ENCODE measurements around the gene LRRC10B.
"Not testable (repeated sequence)": the region's sequence is repeated elsewhere in the genome, so short reads cannot be mapped to it uniquely, and the experiment has no call there.

Gene LRRC10B

DNA sequence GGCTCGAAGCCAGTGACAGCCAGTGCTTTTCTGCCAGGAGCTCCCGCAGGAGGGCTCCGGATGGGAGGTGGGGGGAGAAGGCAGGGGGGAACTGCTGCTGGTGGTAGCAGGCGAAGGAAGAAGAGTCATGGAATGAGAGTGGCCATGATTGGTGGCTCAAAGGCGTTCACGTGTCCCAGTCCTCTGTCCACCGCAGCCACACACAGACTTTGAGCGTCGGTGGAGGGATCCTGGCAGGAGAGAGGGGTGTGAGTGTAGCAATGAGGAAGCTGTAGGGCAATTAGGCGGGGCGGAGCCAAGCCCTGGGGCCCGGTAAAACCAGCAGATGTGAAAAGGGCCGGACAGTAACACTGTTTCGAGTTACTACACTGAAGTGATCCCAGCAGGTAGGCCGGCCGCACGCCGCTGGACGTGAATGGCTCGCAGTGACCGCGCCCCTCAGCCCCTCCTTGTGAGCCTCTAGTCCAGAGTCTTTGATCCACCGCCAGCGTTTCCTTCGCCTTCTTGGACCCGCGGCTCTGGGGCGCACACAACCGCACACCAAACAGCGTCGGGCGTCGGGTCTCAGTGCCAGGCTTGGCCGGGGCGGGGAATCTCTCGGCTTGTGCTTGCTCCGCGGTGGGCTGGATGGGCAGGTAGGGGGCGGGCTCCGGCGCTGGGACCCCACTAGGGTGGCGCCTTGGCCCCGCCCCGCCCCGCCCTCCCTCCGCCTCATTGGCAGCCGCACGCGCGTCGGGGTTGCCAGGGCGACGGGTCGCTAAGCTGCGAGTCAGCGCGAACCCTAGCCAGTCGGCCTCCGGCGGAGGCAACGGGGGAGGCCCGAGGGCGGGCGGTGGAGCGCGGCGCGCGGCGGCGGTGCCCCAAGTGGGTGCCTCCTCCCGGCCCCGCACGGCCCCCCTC is at the start of gene LRRC10B:
TSS of gene LRRC10B (plus strand) at position 788 of the 900 bp plus-strand sequence. CDS start 250 bp downstream, outside the sequence.
- DNase-seq: no peak

DNA sequence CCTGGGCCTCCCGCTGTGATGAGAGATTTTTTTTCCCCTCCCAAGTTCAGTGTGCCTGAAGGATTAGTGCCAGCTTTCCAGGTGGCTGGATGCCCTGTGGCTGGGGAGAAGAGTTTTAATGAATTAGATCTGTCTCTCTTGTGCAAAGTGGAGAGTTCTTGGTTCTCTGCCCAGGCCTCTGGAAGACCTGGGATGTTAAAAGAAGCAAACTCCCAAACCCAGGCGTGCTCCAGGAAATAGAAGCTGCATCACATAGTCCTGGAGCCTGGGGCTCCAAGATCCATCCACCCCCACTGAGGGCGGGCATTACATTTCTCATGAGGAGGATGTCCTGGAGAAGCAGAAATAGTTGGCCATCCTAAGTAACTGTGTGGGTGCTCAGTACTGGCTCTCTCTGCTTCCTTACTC is 48.1 kb upstream of the LRRC10B start:
- DNase-seq: no peak

DNA sequence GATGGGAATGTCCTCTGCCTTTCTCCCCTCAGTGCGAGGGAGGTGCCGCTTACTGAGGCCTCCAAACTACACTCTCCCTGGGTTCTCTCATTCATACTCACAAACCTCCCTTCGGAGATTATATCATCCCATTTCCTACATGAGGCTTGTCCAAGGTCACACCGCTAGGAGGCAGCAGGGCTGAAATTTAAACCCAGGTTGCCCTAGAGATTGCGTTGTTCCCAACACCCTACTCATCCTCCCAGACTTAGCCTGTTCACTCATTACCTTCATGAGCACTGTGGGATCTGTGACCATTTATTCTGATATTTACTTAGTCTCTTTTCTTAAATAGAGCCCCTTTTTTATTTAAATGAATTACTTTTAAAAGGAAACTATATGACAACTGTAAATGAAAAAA is 47.6 kb upstream of the LRRC10B start:
- no peak for DNase-seq

DNA sequence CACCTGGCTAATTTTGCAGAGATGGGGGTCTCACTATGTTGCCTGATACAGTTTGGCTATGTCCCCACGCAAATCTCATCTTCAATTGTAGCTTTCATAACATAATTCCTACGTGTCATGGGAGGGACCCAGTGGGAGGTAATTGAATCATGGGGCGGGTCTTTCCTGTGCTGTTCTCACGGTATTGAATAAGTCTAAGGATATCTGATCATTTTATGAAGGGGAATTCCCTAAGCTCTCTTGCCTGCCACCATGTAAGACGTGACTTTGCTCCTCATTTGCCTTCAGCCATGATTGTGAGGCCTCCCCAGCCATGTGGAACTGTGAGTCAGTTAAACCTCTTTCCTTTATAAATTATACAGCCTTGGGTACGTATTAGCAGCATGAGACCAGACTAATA is 40.9 kb upstream of the LRRC10B start:
- not testable (repeated sequence) for DNase-seq

DNA sequence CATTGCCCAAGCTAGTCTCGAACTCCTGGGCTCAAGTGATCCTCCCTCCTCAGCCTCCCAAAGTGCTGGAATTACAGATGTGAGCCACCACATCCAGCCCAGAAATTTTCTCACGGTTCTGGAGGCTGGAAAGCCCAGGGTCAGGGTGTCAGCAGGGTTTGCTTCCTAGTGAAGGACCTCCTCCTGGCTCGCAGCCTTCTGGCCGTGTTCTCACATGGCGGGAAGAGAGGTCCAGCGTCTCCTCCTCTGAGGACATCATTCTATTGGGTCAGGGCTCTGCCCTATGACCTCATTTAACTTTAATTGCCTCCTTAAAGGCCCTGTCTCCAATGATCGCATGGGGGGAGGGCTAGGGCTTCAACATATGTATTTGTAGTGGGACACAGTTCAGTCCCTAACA is 40.5 kb upstream of the LRRC10B start:
- no peak for DNase-seq

DNA sequence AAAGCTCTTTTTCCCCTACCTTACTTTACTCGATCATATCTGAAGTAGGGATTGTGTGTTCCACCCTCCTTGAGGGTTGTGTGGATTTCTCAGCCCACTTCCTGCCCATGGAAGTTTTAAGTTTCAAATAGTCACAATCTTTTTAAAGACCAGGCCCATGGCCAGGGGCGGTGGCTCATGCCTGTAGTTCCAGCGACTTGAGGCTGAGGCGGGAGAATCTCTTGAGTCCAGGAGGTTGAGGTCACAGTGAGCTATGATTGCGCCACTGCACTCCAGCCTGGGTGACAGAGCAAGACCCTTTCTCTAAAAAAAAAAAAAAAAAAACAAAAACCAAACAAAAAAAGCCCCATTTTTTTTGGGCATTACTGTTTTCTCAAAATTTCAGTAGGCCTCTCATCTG is 36.3 kb upstream of the LRRC10B start:
- no peak for DNase-seq

DNA sequence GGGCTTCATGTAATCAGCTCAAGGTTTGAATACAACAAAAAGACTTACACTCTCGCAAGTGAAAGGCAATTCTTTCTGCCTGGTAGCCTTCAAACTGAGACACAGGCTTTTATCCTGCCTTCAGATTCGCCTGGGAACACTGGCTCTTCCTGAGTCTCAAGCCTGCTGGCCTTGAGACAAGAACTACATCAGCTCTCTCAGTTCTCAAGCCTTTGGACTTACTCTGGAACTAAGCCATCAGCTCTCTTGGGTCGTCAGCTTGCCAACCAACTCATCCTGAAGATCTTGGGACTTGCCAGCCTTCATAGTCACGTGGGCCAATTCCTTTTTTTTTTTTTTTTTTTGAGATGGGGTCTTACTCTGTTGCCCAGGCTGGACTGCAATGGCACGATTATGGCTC is 35.7 kb upstream of the LRRC10B start:
- DNase-seq: no peak

DNA sequence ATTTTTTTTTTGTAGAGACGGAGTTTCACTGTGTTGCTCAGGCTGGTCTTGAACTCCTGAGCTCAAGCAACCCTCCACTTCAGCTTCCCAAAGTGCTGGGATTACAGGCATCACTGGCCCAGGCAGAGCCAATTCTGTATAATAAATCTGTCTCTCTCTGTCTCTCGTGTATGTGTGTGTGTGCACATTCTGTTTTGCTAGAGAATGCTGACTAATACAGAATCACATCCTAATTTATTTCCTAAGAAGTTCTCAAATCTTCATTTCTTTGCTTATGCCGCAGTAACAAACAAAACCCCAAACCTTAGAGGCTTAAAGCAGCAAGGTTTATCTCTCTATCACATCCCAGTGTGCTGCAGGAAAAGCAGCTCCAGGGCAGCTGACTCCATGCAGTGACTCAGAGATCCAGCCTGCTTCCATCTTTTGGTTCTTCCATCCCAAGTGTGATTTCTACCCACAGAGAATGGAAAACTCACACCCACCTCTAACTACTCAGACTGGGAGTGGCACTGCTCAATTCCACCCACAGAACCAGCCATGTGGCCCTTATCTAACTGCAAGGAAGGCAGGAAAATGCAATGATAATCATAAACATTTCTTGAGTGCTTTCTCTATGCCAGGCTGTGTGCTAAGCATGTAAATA is 35.1 kb upstream of the LRRC10B start:
- DNase-seq: no peak

DNA sequence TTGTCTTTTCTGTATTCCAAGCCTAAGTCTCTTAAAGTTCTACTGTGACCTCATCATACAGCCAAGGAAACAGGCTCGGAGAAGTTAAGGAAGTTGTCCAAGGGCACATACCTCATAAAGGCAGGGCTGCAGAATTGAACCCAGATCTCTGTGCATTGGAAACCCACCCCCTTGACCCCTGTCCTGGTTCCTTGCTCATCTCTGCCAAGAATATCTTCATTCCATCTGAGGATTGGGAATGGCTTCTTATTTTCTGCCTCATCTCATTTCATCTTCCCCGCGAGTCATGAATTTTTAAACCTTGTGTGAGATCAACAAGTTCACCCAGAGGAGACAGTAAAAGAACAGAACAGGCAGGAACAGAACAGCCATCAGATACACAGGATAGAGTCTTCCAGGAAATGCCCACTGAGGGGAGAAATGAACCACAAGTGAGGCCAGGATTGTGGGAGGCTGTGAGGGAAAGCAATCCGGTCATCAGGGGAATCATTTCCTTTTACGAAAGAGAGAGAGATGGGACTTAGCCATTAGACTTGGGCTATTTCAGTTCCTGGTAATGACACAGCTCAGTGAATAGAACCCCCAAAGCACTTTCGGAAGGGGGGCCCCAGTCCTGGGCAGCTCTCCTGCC is 34.4 kb upstream of the LRRC10B start:
- DNase-seq: no peak

DNA sequence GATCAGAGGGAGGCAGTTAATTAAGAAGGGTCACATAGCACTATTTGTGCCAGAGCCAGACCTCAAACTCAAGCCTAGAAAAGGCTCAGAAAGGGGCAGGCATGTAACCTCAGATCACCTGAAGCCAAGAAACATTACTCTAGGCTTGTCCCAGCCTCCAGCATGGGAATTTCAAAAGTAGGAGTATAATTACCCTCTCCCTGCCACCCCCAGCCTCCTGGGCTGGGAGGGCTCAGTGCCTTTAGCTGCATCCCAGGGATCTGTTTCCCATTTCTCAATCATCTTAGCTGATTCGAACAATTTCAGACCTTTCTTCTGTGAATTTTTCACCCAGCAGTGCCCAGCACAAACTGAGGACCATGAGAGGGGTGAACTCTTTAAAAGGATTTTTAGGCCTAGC is 33.1 kb upstream of the LRRC10B start:
- no peak for DNase-seq

DNA sequence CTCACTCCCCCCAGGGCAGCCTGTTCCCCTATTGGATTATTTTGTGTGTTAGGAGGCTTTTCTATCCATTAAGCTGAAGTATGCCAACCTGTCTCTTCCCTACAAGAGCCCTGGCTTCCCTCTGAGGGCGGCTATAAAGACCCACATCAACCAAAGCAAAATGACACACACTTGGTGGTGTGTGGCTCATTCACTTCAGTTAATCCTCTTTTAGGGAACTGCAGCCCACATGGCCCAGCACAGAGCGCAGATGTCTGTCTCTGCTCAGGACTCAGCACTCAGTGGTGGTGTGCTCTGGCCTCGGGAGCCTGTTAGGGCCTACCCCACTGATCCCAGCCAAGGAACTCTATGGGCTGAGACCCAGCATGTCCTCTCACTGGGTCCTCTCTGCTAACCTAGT is 32.2 kb upstream of the LRRC10B start:
- DNase-seq: no peak

DNA sequence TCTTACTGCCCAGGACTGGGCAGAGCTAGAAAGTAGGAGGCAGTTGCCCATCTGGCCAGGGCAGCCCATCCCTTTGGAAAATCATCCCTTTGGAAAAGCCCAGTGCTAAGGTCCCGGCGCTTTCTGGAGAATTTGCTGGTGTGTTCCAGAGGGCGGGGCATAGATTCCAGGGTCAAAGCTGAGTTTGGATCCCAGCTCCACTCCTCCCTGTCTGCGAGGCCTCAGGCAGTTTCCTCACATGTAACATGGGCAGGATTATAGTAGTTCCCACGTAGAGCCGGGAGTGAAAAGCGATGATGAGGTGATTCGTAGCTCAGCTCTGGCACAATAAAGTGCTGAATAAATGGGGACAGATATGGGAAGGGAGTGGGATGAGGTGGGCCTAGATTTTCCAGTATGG is 31.4 kb upstream of the LRRC10B start:
- no peak for DNase-seq

DNA sequence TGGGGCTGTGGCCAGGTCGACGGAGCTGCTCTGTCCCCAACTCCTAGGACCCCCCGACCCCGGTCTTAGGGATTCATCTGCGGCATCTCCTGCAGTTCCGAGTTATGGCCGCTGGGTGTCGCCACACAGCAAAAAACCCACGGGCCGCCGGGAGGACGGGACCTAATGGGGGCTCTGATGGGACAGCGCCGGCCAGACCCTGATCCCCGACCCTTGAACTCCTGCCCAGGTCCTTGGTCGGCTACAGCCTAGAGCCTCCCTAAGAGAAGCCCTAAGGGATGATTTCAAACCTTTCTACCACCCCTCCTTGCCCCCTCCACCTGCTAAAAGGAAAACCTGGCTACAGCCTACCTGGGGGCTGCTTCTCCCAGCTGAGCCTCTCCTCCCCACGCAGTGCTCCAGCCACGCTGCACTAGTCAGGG is 30.8 kb upstream of the LRRC10B start:
- DNase-seq: no peak

DNA sequence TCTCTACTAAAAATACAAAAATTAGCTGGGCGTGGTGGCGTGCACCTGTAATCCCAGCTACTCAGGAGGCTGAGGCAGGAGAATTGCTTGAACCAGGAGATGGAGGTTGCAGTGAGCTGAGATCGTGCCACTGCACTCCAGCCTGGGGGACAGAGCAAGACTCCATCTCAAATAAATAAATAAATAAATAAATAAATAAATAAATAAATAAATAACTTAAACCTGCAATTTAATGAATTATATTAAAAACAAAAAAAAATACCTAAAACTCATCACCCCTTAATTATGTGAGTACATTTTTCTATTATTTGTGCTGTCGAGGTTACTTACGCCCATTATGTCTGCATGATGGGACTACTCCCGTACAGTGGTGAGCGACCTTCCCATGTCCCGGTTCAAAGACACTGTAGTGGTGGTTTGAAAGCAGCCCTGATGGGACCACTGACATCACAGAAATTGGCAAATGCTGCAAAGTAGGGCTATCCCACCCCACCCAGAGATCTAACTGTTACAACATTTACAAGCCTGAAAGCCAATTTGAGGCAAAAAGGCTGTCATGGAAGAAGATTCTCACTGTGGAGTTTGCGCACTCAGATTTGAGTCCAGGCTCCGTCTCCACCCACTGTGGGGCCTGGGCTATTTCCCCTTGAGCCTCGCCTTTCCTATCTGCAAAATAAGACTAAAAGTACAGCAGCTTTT is 29.0 kb upstream of the LRRC10B start:
- DNase-seq: not testable (repeated sequence)

DNA sequence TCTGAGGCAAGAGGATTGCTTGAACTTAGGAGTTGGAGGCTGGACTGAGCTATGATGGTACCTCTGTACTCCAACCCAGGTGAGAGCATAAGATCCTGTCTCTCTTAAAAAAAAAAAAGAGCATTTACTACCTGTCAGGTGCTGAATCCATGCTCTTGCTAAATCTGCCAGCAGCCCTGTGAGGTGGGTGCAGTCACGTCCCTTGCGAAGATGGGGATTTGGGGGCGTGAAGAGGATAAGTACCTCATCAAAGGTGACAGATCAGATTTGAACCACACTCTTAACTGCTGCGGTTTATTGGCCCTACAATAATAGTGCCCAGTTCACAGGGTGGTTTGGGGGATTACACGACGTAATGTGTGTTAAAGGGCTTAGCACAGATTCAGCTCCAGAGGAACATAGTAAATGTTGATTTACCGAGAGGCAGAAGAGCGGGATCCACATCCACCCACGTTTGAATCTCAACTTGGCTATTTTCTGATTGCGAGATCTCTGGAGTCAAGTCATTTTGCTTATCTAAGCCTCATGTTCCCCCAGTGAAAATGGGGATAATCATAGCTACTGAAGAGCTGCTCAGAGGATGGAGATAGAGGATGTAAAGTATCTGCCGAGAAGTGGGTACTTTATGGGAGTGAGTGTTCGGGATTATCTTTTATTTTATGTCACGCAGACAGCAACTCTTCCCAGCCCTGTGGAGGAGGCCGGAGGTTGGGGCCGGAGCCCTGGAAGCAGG is 28.1 kb upstream of the LRRC10B start:
- DNase-seq: no peak

DNA sequence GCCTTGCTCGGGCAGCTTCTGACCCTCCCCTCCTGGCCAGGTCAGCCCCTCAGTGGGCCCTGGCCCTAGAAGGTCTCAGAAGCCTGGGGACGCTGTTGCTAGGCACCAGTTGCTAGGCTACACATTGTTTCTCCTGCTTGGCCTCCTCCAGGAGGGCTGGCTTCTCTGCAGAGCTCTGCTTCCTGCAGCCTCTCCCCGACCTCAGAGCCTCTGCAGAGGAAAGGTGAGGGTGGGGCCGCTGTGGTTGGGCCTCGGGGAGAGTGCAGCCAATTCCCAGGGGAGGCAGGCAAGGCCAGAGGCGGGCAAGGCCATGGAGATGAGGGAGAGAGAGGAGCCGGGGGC is 27.6 kb upstream of the LRRC10B start:
- DNase-seq: no peak

DNA sequence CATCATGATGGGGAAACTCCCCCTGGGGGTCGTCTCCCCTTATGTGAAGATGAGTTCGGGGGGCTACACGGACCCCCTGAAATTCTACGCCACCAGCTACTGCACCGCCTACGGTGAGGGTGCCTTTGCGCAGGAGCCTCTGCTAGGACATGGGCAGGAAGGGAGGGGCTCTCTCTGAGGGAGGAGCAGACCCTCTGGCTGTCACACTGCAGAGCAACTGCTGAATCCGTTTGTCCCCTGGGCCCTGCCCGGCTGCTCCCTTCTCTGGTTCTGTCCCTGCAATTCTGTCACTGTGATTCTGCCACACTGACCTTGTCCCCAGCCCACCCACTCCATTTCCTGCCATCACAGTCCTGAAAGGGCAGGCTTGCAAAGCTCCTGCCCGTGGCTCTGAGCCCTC is 26.7 kb upstream of the LRRC10B start:
- DNase-seq: no peak

DNA sequence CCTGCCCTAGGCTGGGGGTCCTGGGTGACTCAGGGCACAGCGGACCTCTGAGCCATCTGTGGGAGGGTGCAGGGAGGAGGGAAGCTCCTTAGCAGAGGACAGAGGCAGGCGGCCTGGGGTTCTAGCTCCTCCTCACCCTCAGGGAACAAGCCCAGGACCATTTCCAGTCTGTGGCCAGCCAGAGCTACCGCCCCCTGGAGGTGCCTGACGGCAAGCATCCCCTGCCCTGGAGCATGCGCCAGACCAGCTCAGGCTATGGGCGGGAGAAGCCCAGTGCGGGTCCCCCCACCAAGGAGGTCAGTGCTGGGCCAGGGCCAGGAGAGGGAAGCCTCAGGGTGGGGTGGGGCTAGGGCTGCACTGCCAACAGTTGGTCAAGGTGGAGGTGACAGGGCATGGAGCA is 26.0 kb upstream of the LRRC10B start:
- DNase-seq: no peak

DNA sequence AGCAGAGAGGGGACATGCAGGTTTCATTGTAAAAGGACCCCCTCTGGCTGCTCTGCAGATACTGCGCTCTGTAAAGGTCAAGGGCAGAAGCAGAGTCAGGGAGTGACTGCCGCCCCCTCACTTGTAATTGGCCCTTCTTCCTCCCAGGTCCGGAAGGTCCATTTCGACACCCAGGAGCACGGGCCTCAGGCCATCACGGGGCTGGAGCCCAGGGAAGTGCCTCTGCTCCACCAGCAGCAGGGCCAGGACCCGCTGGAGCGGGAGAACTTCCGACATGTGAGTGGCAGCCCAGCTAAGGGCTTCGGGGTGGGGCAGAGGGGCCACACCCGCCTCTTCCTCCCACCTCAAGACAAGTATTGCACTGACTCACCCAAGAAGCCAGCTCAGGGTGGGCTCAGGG is 24.0 kb upstream of the LRRC10B start:
- no peak for DNase-seq

DNA sequence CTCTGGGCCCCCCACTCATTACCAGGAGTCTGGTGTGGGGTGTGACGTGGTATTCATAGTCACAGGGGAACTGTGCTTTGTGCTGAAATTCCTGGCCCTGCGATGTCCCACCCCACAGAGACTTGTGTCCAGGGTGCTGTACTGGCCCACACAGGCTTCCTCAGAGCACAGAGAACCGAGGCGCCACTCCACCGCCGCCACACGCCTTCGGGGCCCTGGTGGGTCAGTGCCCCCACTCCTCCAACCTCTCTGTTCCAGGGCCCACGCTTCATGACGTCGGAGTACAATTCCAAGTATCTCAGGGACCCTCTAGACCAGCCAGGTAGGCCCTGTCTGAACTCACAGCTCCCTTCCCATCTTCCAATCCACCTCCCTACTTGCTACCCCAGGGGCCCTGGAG is 23.5 kb upstream of the LRRC10B start:
- no peak for DNase-seq

DNA sequence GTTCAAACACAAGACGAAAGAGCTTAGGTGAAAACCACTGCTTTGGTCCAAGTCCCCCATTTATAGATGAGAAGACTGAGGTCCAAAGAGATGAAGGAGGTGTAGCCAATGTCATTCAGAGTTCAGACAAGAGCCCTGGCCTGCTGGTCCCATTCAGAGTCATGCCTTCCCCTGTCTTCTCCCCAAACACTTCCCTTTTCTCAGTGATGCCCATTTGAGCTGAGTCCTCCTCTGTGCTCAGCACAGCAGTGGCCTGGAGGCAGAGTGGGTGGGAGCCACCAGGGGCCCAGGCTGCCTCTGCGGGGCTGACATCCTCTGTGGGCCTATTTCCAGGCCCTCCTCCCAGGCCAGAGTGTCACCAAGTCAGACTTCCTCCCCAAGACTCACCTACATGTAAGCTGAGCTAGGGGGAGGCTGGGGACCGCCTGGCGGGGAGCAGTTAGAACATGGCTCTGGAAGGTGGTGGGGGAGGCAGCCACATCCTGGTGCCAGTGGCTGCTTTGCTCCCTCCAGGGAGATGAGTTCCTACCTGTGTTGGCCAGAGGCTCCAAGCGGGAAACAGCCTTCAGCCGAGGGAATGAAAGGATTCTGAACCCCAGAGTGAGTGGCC is 22.4 kb upstream of the LRRC10B start:
- no peak for DNase-seq

DNA sequence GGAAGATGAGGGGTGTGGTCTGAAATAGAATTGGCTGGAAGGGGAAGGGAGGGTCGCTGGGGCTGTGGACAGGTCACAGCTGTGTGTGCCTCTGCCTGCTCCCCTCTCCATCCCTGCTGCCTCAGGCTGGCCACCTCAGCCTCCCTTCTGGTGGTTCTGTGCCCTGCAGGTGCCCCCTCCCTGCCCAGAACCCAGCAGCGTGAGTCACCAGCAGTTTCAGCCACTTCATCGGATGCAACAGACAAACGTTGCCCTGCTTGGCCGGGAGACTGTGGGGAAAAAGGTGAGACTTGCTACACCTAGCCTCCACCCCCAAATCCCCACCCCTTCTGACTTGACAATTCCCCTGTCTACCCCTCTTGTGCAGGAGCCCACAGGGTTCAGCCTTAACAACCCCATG is 21.8 kb upstream of the LRRC10B start:
- no peak for DNase-seq

Measured in GOT3 (cell line).